Measurements from ENCODE around the gene PC.

DNA sequence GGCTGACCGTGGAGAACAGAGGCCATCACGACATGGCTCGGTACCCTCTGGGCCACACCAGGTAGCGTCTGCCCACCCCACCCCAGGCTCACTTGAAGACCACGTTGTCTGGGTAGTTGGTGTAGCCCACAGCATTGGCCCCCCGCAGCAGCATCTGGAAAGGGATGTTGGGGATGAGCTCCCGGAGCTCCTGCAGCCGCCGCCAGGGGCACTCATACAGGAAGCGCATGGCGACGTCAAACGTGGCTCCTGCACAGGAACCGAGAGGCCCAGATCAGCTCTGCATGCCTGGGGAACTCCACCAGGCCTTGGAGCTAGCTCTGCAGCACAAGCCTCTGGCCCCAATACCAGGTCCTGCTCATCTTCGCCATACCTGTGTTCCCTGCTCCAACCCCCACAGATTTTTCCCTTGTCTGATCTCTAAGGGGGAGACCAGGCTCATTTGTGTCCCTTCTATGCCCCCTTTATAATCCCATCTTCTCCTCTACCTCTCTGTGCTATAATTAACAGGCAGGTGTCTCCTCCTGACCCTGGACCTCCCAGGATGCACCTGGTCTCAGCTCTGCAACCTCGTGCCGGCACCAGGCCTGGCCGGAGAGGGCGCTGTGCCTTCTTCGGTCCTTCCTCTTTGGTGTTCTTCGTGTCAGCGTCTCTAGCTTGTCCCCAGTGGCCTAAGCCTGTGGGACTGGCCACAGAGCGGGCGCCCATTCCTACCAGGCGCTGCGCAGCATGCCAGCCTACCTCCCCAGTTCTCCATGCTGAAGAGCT is 106.3 kb downstream of the PC start:
- no peak for TF ChIP-seq CCAR2 (IDR thresholded peaks at IDR 0.05; ENCODE audit: low read depth, low read length)
- no peak for TF ChIP-seq POLR2A (conservative IDR thresholded peaks at IDR 0.05)
- no peak for TF ChIP-seq TAF1 (IDR thresholded peaks at IDR 0.05; ENCODE audit: control insufficient read depth, extremely low read depth, insufficient read depth, low read length, severe bottlenecking)
- TF ChIP-seq, protein P1, sequence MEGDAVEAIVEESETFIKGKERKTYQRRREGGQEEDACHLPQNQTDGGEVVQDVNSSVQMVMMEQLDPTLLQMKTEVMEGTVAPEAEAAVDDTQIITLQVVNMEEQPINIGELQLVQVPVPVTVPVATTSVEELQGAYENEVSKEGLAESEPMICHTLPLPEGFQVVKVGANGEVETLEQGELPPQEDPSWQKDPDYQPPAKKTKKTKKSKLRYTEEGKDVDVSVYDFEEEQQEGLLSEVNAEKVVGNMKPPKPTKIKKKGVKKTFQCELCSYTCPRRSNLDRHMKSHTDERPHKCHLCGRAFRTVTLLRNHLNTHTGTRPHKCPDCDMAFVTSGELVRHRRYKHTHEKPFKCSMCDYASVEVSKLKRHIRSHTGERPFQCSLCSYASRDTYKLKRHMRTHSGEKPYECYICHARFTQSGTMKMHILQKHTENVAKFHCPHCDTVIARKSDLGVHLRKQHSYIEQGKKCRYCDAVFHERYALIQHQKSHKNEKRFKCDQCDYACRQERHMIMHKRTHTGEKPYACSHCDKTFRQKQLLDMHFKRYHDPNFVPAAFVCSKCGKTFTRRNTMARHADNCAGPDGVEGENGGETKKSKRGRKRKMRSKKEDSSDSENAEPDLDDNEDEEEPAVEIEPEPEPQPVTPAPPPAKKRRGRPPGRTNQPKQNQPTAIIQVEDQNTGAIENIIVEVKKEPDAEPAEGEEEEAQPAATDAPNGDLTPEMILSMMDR (IDR thresholded peaks at IDR 0.05 in 2 of 3, conservative IDR thresholded peaks at IDR 0.05 in 1 of 3; ENCODE audit: insufficient read depth in 2 of 3, low read depth in 1 of 3, low read length in 3 of 3): peak; percentile 71 to 87 (median 80)
- no peak for TF ChIP-seq SREBF2 (CRISPR knock-in tag; IDR thresholded peaks at IDR 0.05)
- no peak for TF ChIP-seq NFYB (IDR thresholded peaks at IDR 0.05; ENCODE audit: extremely low read depth, insufficient read length)
